Measurements from ENCODE around the gene HMOX2.

DNA sequence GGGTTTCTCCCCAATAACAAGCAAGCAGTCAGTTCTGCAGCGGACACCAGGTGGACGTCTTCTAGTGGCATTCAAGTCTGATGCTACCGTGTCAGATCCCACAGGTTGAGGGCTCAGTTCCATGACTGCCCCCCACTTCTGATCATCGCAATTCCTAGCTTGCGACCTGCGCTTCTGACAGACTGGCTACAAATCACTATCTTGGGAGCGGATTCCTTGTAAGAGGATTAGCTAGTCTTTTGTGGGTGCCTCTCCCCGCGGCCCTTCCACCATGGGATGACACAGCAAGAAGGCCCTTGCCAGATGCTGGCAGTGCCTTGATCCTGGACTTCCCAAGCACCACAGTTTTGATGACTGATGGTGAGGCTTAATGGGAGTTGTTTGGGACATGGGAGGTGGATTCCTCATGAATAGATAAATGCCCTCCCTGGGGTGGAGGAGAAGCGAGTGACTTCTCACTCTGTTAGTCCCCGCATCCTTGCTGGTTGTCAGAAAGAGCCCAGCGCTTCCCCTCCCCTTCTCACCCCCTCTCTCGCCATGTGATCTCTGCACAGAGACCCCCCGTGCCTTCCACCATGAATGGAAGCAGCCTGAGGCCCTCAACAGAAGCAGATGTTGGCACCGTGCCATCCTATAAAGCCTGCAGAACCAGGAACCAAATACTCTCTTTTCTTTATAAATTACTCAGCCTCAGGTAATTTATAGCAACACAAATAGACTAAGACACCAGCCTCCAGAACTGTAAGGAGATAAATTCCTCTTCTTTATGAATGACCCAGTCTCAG lies 43.3 kb downstream of the HMOX2 start:
- TF ChIP-seq CTCF (IDR thresholded peaks at IDR 0.05) (no peak), POLR2A (IDR thresholded peaks at IDR 0.05) (no peak)
